RWPE1 (cell line): ENCODE results near the gene CTU2.

Experiments
- CTCF ChIA-PET: fragments of 350-600 bp; sonication (Branson Sonifier 250); formaldehyde crosslinking; extraction: SDS; loops from one replicate; lab custom pipeline; 2021; lab: Yijun Ruan, JAX
- POLR2A ChIA-PET: fragments of 400-600 bp; formaldehyde crosslinking; extraction: SDS; loops from one replicate; lab custom pipeline; 2020; ENCODE audit warnings: antibody characterized with exemption; ENCODE audit not compliant: low non-redundant PET; lab: Yijun Ruan, JAX
- DNase-seq: peaks from one replicate; pipeline ENCODE4 v3.0.0; 2012; ENCODE audit warnings: low spot score
- H3K27ac ChIP-seq: fragments of 450-650 bp; 2 replicates; pipeline ENCODE4 v1.5.1; 2017
- TF ChIP-seq, protein P1 (sequence below): fragments of 450-650 bp; conservative IDR thresholded peaks from 2 replicates; pipeline ENCODE4 v1.5.1; 2017; ENCODE audit warnings: low read depth, mild to moderate bottlenecking

The CTU2 gene

DNA sequence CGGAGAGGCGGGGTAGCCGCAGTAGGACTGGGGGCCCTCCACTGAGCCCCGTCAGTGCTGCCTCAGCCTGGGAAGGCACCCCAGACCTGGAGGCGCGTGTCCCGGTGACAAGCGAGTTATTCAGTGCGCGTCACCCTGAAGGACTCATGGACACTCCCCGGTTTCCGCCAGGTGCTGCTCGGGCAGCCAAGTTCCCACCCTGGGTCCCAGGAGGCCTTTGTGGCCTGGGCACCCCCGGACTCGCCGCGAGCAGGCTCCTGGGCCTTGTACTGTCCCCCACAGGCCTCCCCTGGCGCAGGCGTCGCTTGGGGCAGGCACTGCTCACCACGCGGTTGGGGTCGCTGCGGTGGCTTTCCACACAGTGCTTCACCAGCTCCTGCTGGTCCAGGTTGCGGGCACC is 7.7 kb upstream of the CTU2 start:
- TF ChIP-seq, protein P1, sequence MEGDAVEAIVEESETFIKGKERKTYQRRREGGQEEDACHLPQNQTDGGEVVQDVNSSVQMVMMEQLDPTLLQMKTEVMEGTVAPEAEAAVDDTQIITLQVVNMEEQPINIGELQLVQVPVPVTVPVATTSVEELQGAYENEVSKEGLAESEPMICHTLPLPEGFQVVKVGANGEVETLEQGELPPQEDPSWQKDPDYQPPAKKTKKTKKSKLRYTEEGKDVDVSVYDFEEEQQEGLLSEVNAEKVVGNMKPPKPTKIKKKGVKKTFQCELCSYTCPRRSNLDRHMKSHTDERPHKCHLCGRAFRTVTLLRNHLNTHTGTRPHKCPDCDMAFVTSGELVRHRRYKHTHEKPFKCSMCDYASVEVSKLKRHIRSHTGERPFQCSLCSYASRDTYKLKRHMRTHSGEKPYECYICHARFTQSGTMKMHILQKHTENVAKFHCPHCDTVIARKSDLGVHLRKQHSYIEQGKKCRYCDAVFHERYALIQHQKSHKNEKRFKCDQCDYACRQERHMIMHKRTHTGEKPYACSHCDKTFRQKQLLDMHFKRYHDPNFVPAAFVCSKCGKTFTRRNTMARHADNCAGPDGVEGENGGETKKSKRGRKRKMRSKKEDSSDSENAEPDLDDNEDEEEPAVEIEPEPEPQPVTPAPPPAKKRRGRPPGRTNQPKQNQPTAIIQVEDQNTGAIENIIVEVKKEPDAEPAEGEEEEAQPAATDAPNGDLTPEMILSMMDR: no peak
- DNase-seq: no peak
- ChIA-PET CTCF (interaction anchor here (0.5 to 1.1 kb wide), 4 partner anchors 9 to 57 kb away, joined by 3 to 5 read pairs (median 3); no protein-coding TSS in a partner anchor), POLR2A (no interaction called here)
- no peak overlapping the region for H3K27ac ChIP-seq

DNA sequence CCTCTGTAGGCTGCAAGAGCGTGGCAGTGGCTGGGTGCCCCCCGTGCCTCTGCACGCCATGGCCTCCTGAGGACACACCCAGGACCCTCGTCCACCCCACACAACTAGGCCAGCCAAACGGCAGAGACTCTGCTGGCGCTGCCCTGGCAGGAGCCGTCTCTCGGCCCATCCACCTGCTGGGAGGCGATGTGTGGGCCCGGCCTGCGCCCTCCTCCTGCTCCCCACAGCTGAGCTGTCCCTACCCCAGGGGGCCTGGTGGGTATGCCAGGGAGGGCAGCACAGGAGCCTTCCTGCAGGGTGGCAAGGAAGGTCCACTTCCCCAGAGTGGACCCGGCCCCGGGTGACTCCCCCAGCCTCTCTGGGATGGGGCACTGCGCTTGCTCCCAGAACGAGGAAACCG is 7.1 kb upstream of the CTU2 start:
- DNase-seq: no peak
- CTCF ChIA-PET: no interaction called here

DNA sequence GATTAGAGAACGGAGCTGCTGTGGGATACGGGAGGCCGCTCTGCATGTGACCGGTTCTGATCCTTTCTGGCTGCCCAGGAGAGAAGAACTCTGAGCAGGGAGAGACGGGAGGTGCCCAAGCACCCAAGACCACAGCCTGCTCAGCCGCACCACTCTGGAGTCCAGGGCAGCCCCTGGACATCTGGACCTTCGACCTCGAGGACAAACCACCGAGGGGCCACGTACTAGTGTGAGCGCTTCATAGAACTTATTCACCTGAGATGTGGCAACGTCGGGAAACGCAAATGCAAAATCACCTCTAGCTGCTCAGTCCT is 6.0 kb upstream of the CTU2 start:
- no peak for DNase-seq
- 0 out of 2 replicates have a peak overlapping the region, but pooled peaks have one; percentile 6 for H3K27ac ChIP-seq
- TF ChIP-seq, protein P1: no peak
- CTCF ChIA-PET: no interaction called here
- POLR2A ChIA-PET: no interaction called here

More for the DNA sequence above, 7.1 kb upstream of the CTU2 start:
- TF ChIP-seq, protein P1: no peak
- POLR2A ChIA-PET: no interaction called here
- 0 out of 2 replicates have a peak overlapping the region, but pooled peaks have one; percentile 6 for H3K27ac ChIP-seq

DNA sequence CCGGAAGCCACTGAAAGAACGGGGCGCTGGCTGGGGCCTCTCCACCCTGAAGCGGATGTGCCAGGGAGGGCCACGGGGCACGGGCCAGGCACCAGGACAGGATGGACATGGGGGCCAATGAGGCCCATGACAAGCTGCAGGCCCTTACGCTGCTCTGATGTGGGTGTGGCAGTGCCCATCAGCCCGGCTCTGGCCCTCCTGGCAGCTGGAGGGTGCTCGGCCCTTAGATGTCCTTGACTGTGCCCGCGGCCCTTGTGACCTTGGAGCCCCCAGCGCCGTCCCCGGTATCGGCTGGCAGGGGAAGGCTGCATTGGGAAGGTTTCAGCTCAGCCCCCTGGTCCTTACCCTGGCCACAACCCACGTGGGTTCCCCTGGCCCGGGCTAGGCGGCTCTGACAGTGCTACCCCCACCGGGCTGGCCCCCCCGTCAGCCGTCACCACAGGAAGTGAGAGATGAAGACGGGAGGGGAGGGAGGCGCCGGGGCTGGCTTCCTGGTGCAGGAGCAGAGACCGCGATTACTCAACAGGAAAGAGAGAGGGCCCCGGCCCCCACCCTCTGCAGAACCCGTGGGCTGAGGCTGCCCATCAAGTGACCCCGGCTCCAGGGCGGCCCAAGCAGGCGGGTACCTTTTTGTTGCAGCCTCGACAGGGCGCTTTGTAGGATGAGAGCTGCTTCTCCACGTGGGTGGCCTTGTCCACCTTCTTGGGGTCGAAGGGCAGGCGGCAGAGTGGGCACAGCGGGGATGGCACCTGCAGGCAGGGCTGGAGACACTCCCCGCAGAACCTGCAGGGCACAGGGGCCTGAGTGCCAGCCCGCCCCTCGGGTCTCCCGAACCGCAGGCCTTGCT is 5.4 kb upstream of the CTU2 start:
- no peak for DNase-seq
- ChIA-PET CTCF (interaction anchor here (0.7 kb wide), 1 partner anchor 24 kb away, joined by 4 read pairs; no protein-coding TSS in a partner anchor), POLR2A (no interaction called here)
- H3K27ac ChIP-seq: peak overlapping the region; percentile 25
- TF ChIP-seq, protein P1: no peak

DNA sequence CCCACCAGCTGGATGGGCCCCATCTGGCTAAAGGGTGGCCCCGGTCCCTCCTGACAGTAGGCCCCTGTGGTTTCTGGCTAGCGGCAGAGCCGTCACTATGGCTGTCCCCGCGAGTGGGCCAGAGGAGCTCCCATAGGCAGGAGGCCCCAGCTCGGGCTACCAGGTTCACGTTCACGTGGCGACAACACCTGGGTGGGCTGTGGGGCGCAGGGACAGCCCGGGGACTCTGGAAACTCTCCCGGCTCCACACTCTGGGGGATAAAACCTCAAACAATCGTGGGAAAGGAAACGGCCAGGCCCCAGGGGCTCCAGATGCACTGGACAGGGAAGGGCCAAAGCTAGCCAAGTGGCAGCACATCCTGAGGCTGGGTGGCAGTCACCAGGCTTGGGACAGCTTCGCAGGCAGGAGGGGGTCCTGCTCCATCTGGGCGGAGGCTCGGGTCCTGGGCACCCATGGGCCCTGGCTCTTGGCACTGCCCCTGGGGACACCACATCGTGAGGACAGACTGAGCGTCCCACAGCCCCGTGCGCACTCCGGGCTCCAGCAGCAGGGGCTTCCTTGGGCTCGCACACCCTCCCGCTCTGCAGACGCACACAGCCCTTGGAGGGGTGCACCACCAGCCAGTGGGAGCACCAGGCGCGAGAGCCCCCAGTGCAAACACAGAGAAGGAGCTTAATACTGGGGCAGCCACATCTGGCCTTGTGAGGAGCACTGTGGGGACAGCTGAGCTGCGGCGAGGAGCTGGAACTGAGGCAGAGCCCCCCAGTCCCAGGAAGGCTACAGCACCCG is 4.5 kb upstream of the CTU2 start:
- H3K27ac ChIP-seq: peak overlapping the region; percentile 15; the same call in 1 of the 2 replicates
- TF ChIP-seq, protein P1: no peak
- ChIA-PET POLR2A (no interaction called here), CTCF (interaction anchor here (0.7 to 1.1 kb wide), 2 partner anchors 21 to 25 kb away, joined by 4 read pairs; no protein-coding TSS in a partner anchor)
- DNase-seq: no peak
